Ectodermal cell (in vitro differentiated cells): ENCODE results near the gene RAB23.

Experiments used
- H3K27ac ChIP-seq: 2 replicates; pipeline ENCODE4 v1.7.0; 2013; ENCODE audit warnings: mild to moderate bottlenecking, low read depth, low read length; ENCODE audit not compliant: insufficient read depth, poor library complexity, severe bottlenecking
- H3K27me3 ChIP-seq: 2 replicates; pipeline ENCODE4 v1.7.0; 2013; ENCODE audit warnings: mild to moderate bottlenecking, low read length; ENCODE audit not compliant: insufficient read depth, control insufficient read depth, poor library complexity, severe bottlenecking
- H3K36me3 ChIP-seq: one replicate; pipeline ENCODE4 v1.7.0; 2013; ENCODE audit warnings: low read length; ENCODE audit not compliant: control insufficient read depth, insufficient read depth
- H3K4me1 ChIP-seq: one replicate; pipeline ENCODE4 v1.7.0; 2013; ENCODE audit warnings: low read length; ENCODE audit not compliant: control insufficient read depth, insufficient read depth
- H3K4me3 ChIP-seq: 2 replicates; pipeline ENCODE4 v1.7.0; 2013; ENCODE audit warnings: low read depth, low read length, control low read depth; ENCODE audit not compliant: insufficient read depth
- H3K9me3 ChIP-seq: 2 replicates; pipeline ENCODE4 v1.7.0; 2013; ENCODE audit warnings: mild to moderate bottlenecking, low read length, moderate library complexity; ENCODE audit not compliant: control insufficient read depth
- WGBS, 2 experiments: methylation state at CpG; one replicate each; pipeline ENCODE4 v1.1.7; 2013; ENCODE audit warnings: missing lambda C conversion rate in 2 of 2; 5-methylcytosine and 5-hydroxymethylcytosine counted together

The RAB23 gene

DNA sequence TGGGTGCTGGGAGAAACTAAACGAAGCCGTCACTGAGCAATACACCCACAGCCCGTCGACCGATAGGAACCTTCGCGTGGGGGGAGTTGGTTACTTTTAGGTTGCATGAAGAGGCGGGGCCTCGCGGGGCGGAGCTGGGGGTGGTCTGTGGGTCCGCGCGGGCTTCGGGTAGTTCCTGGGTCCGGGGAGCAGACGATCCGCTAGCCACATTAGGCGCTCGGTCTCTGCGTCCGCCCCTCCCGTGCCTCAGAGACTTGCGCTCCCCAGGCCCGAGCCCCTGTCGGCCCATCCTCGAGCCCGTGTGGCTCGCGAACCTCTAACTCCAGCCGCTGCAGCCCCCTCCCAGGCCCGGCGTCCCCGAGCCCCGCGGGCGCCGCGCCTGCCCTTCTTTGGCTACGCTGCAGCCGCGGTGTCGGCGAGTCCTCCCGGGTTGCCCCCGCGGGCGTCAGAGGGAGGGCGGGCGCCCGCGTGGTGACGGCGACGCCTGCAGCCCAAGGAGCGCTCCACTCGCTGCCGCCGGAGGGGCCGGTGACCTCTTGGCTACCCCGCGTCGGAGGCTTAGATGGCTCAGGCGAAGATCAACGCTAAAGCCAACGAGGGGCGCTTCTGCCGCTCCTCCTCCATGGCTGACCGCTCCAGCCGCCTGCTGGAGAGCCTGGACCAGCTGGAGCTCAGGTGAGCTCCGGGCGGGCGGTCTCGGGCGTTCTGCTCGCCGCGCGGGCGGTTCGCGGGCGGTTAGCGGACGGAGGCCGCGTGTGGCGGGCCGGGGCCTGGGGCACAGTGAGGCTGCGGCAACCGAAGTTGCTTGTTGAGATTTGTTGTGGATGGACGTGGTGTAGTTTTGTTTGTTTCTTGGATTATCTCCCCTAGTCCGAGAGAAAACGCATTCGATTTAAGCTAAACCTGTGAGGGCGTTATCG lies 49.7 kb downstream of the RAB23 start, which contains the start of gene BAG2:
TSS of gene BAG2 (plus strand) at position 191 of the 920 bp plus-strand sequence. CDS start at position 563, 372 bp downstream.
- Histone ChIP-seq H3K27me3 (peaks cover 15% of the 10 kb centered on the region), H3K27ac (no peak within 1 kb of the TSS), H3K9me3 (no peaks in the 10 kb centered on the region), H3K4me1 (no peaks in the 10 kb centered on the region), H3K4me3 (peak within 1 kb of the TSS; percentile 64), H3K36me3 (no peaks in the 10 kb centered on the region)
- WGBS, 2 experiments: 0 to 1% methylated on average over 97 of the region's 97 CpGs

DNA sequence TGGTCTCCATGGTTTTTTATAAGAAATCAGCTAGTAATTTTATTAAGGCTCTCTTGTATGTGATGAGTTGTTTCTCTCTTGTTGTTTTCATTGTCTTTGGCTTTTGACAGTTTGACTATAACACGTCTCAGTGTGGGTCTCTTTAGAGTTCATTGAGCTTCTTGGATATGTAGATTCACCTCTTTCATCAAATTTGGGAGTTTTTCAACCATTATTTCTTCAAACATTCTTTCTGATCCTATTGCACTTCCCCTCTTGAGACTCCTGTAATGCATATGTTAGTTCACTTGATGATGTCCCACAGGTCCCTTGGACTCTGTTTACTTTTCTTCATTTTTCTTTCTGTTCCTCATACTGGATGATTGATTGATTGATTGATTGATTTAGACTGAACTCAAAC lies 57.0 kb downstream of the RAB23 start:
- no peaks in the 10 kb centered on the region for H3K9me3 ChIP-seq
- no peaks in the 10 kb centered on the region for H3K36me3 ChIP-seq
- no peak overlapping the region for H3K27ac ChIP-seq
- H3K4me1 ChIP-seq: no peaks in the 10 kb centered on the region
- 78 to 95% methylated on average over 1 of the region's 1 CpG for WGBS, 2 experiments
- no peak overlapping the region for H3K4me3 ChIP-seq
- no peaks in the 10 kb centered on the region for H3K27me3 ChIP-seq

GRCh38 chr6:57163956-57164355 lies 58.2 kb downstream of the RAB23 start:
- no peaks in the 10 kb centered on the region for H3K27me3 ChIP-seq
- H3K9me3 ChIP-seq: no peaks in the 10 kb centered on the region
- no peaks in the 10 kb centered on the region for H3K4me1 ChIP-seq
- H3K27ac ChIP-seq: no peak overlapping the region
- H3K4me3 ChIP-seq: no peak overlapping the region
- WGBS, 2 experiments: 94 to 100% methylated on average over 2 of the region's 2 CpGs
- no peaks in the 10 kb centered on the region for H3K36me3 ChIP-seq

DNA sequence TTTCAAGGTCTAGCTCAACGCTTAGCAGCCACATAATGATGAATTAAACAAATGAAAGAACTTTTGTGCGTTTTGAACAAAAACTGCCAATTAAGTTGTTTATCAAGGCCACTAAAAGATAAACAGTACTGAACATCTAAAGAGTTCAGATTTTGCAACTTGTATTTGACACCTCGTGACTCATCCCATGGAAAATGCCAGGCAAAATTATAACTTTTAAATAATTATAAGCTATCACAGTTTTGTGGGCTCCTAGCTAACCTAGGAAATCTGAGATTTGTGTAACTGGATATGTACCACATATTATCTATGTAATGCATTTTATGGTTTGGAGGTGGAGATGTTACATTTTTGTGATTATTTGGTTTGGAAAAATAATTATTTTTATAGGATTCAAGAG lies 59.6 kb downstream of the RAB23 start:
- no peak overlapping the region for H3K27ac ChIP-seq
- 92 to 100% methylated on average over 2 to 3 of the region's 3 CpGs for WGBS, 2 experiments

DNA sequence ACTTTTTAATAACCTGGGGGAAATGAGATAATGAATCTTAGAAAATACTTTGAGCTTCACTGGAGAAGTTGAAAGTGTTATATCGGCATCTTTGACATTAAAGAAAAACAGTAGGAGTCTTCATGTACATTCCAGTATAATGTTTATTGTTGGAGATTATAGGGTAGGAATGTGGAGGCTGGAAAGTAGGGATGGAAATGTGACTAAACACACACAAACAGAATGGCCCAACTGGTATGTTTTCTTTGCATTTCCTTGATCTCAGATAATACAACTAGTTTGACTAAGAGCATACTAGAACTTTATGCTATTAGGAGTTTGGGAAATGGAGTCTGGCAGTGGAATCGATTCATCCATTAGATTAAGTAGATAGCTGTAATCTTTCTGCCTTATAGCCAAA lies 60.1 kb downstream of the RAB23 start:
- Histone ChIP-seq H3K4me3 (no peak overlapping the region), H3K27ac (no peak overlapping the region), H3K4me1 (no peaks in the 10 kb centered on the region), H3K27me3 (no peaks in the 10 kb centered on the region), H3K36me3 (no peaks in the 10 kb centered on the region), H3K9me3 (no peaks in the 10 kb centered on the region)
- 94 to 100% methylated on average over 1 to 2 of the region's 2 CpGs for WGBS, 2 experiments

More for the DNA sequence above, 59.6 kb downstream of the RAB23 start:
- no peaks in the 10 kb centered on the region for H3K4me1 ChIP-seq
- H3K9me3 ChIP-seq: no peaks in the 10 kb centered on the region
- H3K27me3 ChIP-seq: no peaks in the 10 kb centered on the region
- no peak overlapping the region for H3K4me3 ChIP-seq
- no peaks in the 10 kb centered on the region for H3K36me3 ChIP-seq

DNA sequence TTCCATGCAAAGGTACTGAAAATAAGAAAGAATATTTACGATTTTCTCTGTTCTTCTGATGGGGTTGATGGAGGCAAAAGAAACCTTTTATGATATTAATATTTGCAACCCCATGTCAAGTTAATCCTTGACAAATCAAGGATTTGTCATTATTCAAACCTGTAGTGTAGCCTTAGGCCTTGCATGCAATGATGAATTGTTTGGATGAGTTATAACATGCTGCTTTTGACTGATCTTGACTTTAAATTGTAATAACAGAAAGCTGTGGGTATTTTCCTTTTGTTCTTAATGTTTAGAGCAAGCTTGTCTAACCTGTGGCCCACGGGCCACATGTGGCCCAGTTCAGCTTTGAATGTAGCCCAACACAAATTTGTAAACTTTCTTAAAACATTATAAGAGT lies 63.0 kb downstream of the RAB23 start:
- WGBS, 2 experiments: 83% methylated on average over 2 of the region's 2 CpGs; no CpG with 5 or more reads in 1 of the 2 experiments
- Histone ChIP-seq H3K36me3 (no peaks in the 10 kb centered on the region), H3K27ac (no peak overlapping the region)

DNA sequence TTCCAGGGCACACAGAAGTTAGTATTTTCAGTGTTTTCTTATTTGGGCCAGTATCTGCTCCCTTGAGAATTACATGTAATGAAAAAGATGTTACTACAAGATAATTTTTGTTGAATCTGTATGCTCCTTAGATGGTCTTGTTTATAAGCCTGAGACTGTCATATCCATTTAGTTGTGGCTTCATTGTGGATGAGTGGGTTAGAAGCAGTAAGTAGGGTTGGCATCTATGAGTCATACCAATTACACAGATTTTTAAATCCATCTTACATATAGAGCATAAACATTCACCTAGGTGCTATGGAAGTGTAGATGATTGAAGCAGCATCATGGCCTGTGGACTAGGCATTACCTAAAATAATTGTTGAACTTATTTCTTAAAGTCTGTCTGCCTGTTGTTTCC lies 63.4 kb downstream of the RAB23 start:
- Histone ChIP-seq H3K4me3 (no peak overlapping the region), H3K9me3 (no peaks in the 10 kb centered on the region), H3K27ac (no peak overlapping the region)

More for the DNA sequence above, 63.0 kb downstream of the RAB23 start:
- no peak overlapping the region for H3K4me3 ChIP-seq
- no peaks in the 10 kb centered on the region for H3K9me3 ChIP-seq
- H3K4me1 ChIP-seq: no peaks in the 10 kb centered on the region
- no peaks in the 10 kb centered on the region for H3K27me3 ChIP-seq

DNA sequence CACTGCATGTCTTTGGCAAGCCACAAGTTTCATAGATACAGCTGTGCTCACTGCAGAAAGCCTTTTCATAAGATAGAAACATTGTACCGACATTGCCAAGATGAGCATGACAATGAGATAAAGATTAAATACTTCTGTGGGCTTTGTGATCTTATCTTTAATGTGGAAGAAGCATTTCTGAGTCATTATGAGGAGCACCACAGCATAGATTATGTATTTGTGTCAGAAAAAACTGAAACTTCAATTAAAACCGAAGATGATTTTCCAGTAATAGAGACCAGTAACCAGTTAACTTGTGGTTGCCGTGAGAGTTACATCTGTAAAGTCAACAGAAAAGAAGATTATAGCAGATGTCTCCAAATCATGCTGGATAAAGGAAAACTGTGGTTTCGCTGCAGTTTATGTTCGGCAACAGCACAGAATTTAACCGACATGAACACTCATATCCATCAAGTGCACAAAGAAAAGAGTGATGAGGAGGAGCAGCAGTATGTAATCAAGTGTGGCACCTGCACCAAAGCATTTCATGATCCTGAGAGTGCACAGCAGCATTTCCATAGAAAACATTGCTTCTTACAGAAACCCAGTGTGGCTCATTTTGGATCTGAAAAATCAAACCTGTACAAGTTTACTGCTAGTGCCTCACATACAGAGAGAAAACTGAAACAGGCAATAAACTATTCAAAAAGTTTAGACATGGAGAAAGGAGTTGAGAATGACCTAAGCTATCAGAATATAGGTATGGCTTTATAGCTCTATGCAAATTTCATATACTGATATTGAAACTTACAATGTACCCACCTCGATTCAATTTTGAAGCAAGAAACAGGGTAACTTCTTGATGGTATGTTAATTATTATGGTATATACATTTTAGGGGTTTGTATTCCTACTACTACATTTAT lies 73.9 kb downstream of the RAB23 start:
- no peaks in the 10 kb centered on the region for H3K4me1 ChIP-seq
- 97 to 98% methylated on average over 6 of the region's 7 CpGs for whole genome bisulfite sequencing, 2 experiments
- no peaks in the 10 kb centered on the region for H3K27me3 ChIP-seq
- H3K36me3 ChIP-seq: peaks cover 7% of the 10 kb centered on the region
- H3K4me3 ChIP-seq: no peak overlapping the region
- H3K9me3 ChIP-seq: no peaks in the 10 kb centered on the region
- H3K27ac ChIP-seq: no peak overlapping the region

More for the DNA sequence above, 63.4 kb downstream of the RAB23 start:
- H3K4me1 ChIP-seq: no peaks in the 10 kb centered on the region
- no peaks in the 10 kb centered on the region for H3K36me3 ChIP-seq
- no peaks in the 10 kb centered on the region for H3K27me3 ChIP-seq

DNA sequence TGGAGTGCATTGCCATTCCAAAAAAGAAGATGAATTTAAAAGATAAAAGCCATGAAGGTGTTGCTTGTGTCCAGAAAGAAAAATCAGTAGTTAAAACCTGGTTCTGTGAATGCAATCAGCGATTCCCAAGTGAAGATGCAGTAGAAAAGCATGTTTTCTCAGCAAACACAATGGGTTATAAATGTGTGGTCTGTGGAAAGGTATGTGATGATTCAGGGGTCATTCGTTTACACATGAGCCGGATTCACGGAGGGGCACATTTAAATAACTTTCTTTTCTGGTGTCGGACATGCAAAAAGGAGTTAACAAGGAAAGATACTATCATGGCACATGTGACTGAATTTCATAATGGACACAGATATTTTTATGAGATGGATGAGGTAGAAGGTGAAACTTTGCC lies 74.7 kb downstream of the RAB23 start:
- H3K27ac ChIP-seq: no peak overlapping the region
- H3K9me3 ChIP-seq: no peaks in the 10 kb centered on the region
- H3K36me3 ChIP-seq: peaks cover 7% of the 10 kb centered on the region
- no peaks in the 10 kb centered on the region for H3K27me3 ChIP-seq
- no peak overlapping the region for H3K4me3 ChIP-seq
- 95 to 98% methylated on average over 5 of the region's 5 CpGs for WGBS, 2 experiments
- H3K4me1 ChIP-seq: no peaks in the 10 kb centered on the region

DNA sequence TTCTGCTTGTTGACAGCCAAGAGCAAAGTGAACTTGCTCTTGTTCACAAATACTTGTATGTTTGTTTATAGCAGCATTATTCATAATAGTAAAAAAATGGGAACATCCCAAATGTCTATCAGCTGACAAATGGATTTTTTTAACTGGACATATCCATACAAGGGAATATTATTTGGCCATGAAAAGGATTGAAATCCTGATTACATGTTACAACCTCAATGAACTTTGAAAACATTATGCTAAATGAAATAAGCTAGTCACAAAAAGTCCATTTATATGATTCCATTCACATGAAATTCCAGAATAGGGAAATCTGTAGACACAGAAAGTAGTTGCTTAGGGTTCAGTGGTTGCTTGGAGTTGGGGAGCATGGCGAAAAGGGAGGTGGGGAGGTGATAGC lies 78.4 kb downstream of the RAB23 start:
- no peaks in the 10 kb centered on the region for H3K27me3 ChIP-seq
- peaks cover 10% of the 10 kb centered on the region for H3K36me3 ChIP-seq
- H3K4me3 ChIP-seq: no peak overlapping the region
- 100% methylated on average over 1 of the region's 1 CpG for WGBS, 2 experiments
- H3K4me1 ChIP-seq: no peaks in the 10 kb centered on the region
- H3K9me3 ChIP-seq: no peaks in the 10 kb centered on the region
- H3K27ac ChIP-seq: no peak overlapping the region
